Fibroblast of lung (primary cell): ENCODE results near the gene CNDP2.

Experiments used
- CTCF ChIP-seq, 2 donors: IDR thresholded peaks in 1 of 2; conservative IDR thresholded peaks in 1 of 2; 1 replicate in 1 of 2; 2 replicates in 1 of 2; pipeline ENCODE4 v1.5.1; 2011 to 2012; ENCODE audit warnings: low read length in 2 of 2, control low read depth in 1 of 2, inconsistent platforms in 1 of 2, low read depth in 1 of 2, mild to moderate bottlenecking in 1 of 2
- EZH2 ChIP-seq: IDR thresholded peaks from 2 replicates; pipeline ENCODE4 v1.5.1; 2012; ENCODE audit warnings: low read length, control low read depth, mild to moderate bottlenecking; ENCODE audit errors: missing control alignments

DNA sequence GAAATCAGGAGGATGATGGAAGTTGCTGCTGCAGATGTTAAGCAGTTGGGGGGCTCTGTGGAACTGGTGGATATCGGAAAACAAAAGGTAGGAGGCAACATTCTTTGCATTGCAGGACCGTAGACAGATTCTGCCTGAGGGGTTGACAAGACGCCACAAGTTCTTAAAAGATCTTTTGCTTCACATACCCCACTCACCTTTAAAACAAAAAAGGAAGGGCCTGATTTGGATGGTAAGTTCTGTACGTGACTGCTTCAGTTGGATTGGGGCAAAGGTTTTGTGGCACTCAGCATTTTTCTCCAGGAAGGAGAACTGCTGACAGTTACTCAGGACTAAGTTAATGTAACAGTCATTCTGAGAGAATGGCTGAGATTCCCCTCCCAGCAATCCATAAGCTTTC is 5.2 kb downstream of the CNDP2 start:
- TF ChIP-seq EZH2 (no peak), CTCF (conservative IDR thresholded peaks at IDR 0.05 in 1 of 2, IDR thresholded peaks at IDR 0.05 in 1 of 2; ENCODE audit: low read depth in 1 of 2, low read length in 2 of 2) (no peak)
